WTC11 (cell line): ENCODE data around the gene ADAT3. TPM values are rescaled to one million over a fixed set of nuclear protein-coding genes. Genes with fewer than 3 reads are reported as not detected.
A peak's percentile ranks its signal among the peaks of the same experiment; 100 is the strongest.

Source experiments
- ATAC-seq: fragments of 200-7000 bp; cut with Tn5 transposase; 2 replicates; pipeline ENCODE4 v1.10.0; 2021; ENCODE audit warnings: mild to moderate bottlenecking, moderate library complexity
- CTCF ChIA-PET: fragments of 300-600 bp; sonication (Branson Sonifier 250); formaldehyde crosslinking; loops from one replicate; lab custom pipeline; 2021; ENCODE audit warnings: antibody characterized with exemption; lab: Charles Lee
- POLR2A ChIA-PET: fragments of 350-600 bp; sonication (Branson Sonifier 250); formaldehyde crosslinking; loops from one replicate; lab custom pipeline; 2021; ENCODE audit warnings: antibody characterized with exemption; lab: Charles Lee
- DNase-seq: peaks from one replicate; pipeline ENCODE4 v3.0.0; 2021; ENCODE audit warnings: low spot score
- H3K27ac Mint-ChIP-seq: 2 replicates; pipeline ENCODE4 v1.8.0; 2021; ENCODE audit warnings: mixed read lengths
- H3K27me3 Mint-ChIP-seq: 2 replicates; pipeline ENCODE4 v1.8.0; 2021; ENCODE audit warnings: low read depth, mild to moderate bottlenecking, moderate library complexity, mixed read lengths
- H3K36me3 Mint-ChIP-seq: 2 replicates; pipeline ENCODE4 v1.8.0; 2021; ENCODE audit warnings: mixed read lengths
- H3K4me1 Mint-ChIP-seq: 2 replicates; pipeline ENCODE4 v1.8.0; 2022; ENCODE audit warnings: mixed read lengths
- H3K4me3 Mint-ChIP-seq: 2 replicates; pipeline ENCODE4 v1.8.0; 2021; ENCODE audit warnings: mild to moderate bottlenecking, moderate library complexity, mixed read lengths
- H3K9me3 Mint-ChIP-seq: 2 replicates; pipeline ENCODE4 v1.8.0; 2021; ENCODE audit warnings: mixed read lengths
- ATF6 ChIP-seq: sonication (generic); formaldehyde crosslinking; IDR thresholded peaks from 2 replicates; pipeline ENCODE4 v1.8.1; 2023; ENCODE audit warnings: mild to moderate bottlenecking, missing genetic modification reagents
- E2F1 ChIP-seq: sonication (generic); formaldehyde crosslinking; IDR thresholded peaks from 2 replicates; pipeline ENCODE4 v1.8.0; 2022; ENCODE audit warnings: mild to moderate bottlenecking, missing genetic modification reagents
- ERG ChIP-seq: fragments of 250-450 bp; sonication (Bioruptor Pico); IDR thresholded peaks from 2 replicates; pipeline ENCODE4 v1.8.0; 2021; ENCODE audit warnings: mild to moderate bottlenecking
- ESRRA ChIP-seq: sonication (generic); formaldehyde crosslinking; IDR thresholded peaks from 2 replicates; pipeline ENCODE4 v1.8.1; 2022; ENCODE audit warnings: mild to moderate bottlenecking, missing genetic modification reagents, borderline replicate concordance
- GRHL2 ChIP-seq: fragments of 250-450 bp; sonication (Bioruptor Pico); IDR thresholded peaks from 2 replicates; pipeline ENCODE4 v1.8.0; 2022; ENCODE audit warnings: mild to moderate bottlenecking, moderate library complexity; ENCODE audit not compliant: insufficient replicate concordance, severe bottlenecking
- HMGA2 ChIP-seq: fragments of 250-450 bp; sonication (Bioruptor Pico); IDR thresholded peaks from 2 replicates; pipeline ENCODE4 v1.4.0; 2021; ENCODE audit warnings: mild to moderate bottlenecking, moderate library complexity
- KAT7 ChIP-seq: sonication (generic); formaldehyde crosslinking; IDR thresholded peaks from 2 replicates; pipeline ENCODE4 v1.8.1; 2023; ENCODE audit warnings: missing genetic modification reagents, mild to moderate bottlenecking, borderline replicate concordance
- MLX ChIP-seq: sonication (generic); formaldehyde crosslinking; IDR thresholded peaks from 2 replicates; pipeline ENCODE4 v1.8.1; 2023; ENCODE audit warnings: mild to moderate bottlenecking, missing genetic modification reagents, moderate library complexity
- MYBL2 ChIP-seq: sonication (generic); formaldehyde crosslinking; IDR thresholded peaks from 2 replicates; pipeline ENCODE4 v1.8.1; 2023; ENCODE audit warnings: mild to moderate bottlenecking, moderate library complexity, missing genetic modification reagents
- NR1H2 ChIP-seq: sonication (generic); formaldehyde crosslinking; IDR thresholded peaks from 2 replicates; pipeline ENCODE4 v1.9.0; 2021; ENCODE audit warnings: mild to moderate bottlenecking, moderate library complexity, missing genetic modification reagents
- NR3C1 ChIP-seq: sonication (generic); formaldehyde crosslinking; conservative IDR thresholded peaks from 2 replicates; pipeline ENCODE4 v1.8.1; 2023; ENCODE audit warnings: low read depth, mild to moderate bottlenecking, missing genetic modification reagents
- OVOL2 ChIP-seq: fragments of 250-450 bp; sonication (Bioruptor Pico); IDR thresholded peaks from 2 replicates; pipeline ENCODE4 v1.9.0; 2021; ENCODE audit warnings: mild to moderate bottlenecking, borderline replicate concordance
- RELA ChIP-seq: sonication (generic); formaldehyde crosslinking; IDR thresholded peaks from 2 replicates; pipeline ENCODE4 v1.8.1; 2022; ENCODE audit warnings: missing genetic modification reagents, mild to moderate bottlenecking, borderline replicate concordance
- SMAD4 ChIP-seq: sonication (generic); formaldehyde crosslinking; IDR thresholded peaks from 2 replicates; pipeline ENCODE4 v1.8.0; 2022; ENCODE audit warnings: mild to moderate bottlenecking, missing genetic modification reagents
- SOX15 ChIP-seq: fragments of 250-450 bp; sonication (Bioruptor Pico); IDR thresholded peaks from 2 replicates; pipeline ENCODE4 v1.9.0; 2021; ENCODE audit warnings: mild to moderate bottlenecking
- SP1 ChIP-seq: sonication (generic); formaldehyde crosslinking; conservative IDR thresholded peaks from 2 replicates; pipeline ENCODE4 v1.8.1; 2022; ENCODE audit warnings: missing genetic modification reagents
- TCF7 ChIP-seq: sonication (generic); formaldehyde crosslinking; IDR thresholded peaks from 2 replicates; pipeline ENCODE4 v1.8.0; 2022; ENCODE audit warnings: mild to moderate bottlenecking, low read depth, missing genetic modification reagents, moderate library complexity
- USF2 ChIP-seq: sonication (generic); formaldehyde crosslinking; IDR thresholded peaks from 2 replicates; pipeline ENCODE4 v1.8.1; 2023; ENCODE audit warnings: mild to moderate bottlenecking, missing genetic modification reagents, moderate library complexity
- ZBTB43 ChIP-seq: sonication (generic); formaldehyde crosslinking; IDR thresholded peaks from 2 replicates; pipeline ENCODE4 v1.8.1; 2023; ENCODE audit warnings: mild to moderate bottlenecking, missing genetic modification reagents
- ZNF219 ChIP-seq: sonication (generic); formaldehyde crosslinking; IDR thresholded peaks from 2 replicates; pipeline ENCODE4 v1.8.0; 2023; ENCODE audit warnings: missing genetic modification reagents, mild to moderate bottlenecking, borderline replicate concordance
- ZNF263 ChIP-seq: sonication (generic); formaldehyde crosslinking; IDR thresholded peaks from 2 replicates; pipeline ENCODE4 v1.8.1; 2022; ENCODE audit warnings: low read depth, mild to moderate bottlenecking, moderate library complexity, missing genetic modification reagents
- ZNF671 ChIP-seq: fragments of 250-450 bp; sonication (Bioruptor Pico); IDR thresholded peaks from 2 replicates; pipeline ENCODE4 v1.8.0; 2021; ENCODE audit warnings: mild to moderate bottlenecking
- total RNA-seq: library from RNA; stranded (reverse); gene quantifications from 3 replicates; pipeline ENCODE4 v1.2.3, GENCODE V29; 2021

ADAT3 gene
- total RNA-seq, 1 experiment from 2014 or later = 20.3 TPM

GRCh38 chr19:1855828-1856255, 49.4 kb upstream of the ADAT3 start:
- no peak for DNase-seq
- Mint-ChIP-seq H3K27ac (no peak overlapping the region), H3K4me1 (peaks cover 47% of the 10 kb centered on the region), H3K27me3 (no peaks in the 10 kb centered on the region; the same call in none of the 2 replicates), H3K36me3 (no peaks in the 10 kb centered on the region)
- CTCF ChIA-PET = interaction anchor here (1.0 to 8.2 kb wide), 11 partner anchors 9 to 1906 kb away, joined by 4 to 70 read pairs (median 7); no protein-coding TSS in a partner anchor
- TF ChIP-seq TCF7 (CRISPR knock-in tag) = no peak
- TF ChIP-seq ESRRA = no peak
- no peak for TF ChIP-seq ZNF671 (CRISPR knock-in tag)
- no peak for TF ChIP-seq OVOL2 (CRISPR knock-in tag)
- TF ChIP-seq MYBL2 (CRISPR knock-in tag) = no peak
- TF ChIP-seq, all 79 proteins: peak for 0
- POLR2A ChIA-PET = interaction anchor here (1.0 to 1.5 kb wide), 3 partner anchors 9 to 48 kb away, joined by 3 to 6 read pairs (median 4); no protein-coding TSS in a partner anchor
- Mint-ChIP-seq H3K9me3 (no peaks in the 10 kb centered on the region), H3K4me3 (peak overlapping the region; percentile 47; the same call in 1 of the 2 replicates)
- ATAC-seq = no peak

GRCh38 chr19:1856345-1856697, 48.9 kb upstream of the ADAT3 start:
- Mint-ChIP-seq H3K9me3 (no peaks in the 10 kb centered on the region), H3K36me3 (no peaks in the 10 kb centered on the region), H3K4me3 (peak overlapping the region; percentile 47), H3K27ac (no peak overlapping the region), H3K27me3 (peaks cover 2% of the 10 kb centered on the region), H3K4me1 (peaks cover 49% of the 10 kb centered on the region)
- no peak for DNase-seq
- ATAC-seq = no peak
- POLR2A ChIA-PET = no interaction called here
- CTCF ChIA-PET = interaction anchor here (1.8 to 8.2 kb wide), 6 partner anchors 13 to 184 kb away, joined by 4 to 70 read pairs (median 6); no protein-coding TSS in a partner anchor
- TF ChIP-seq ERG (no peak), MLX (CRISPR knock-in tag) (no peak), ZNF263 (CRISPR knock-in tag) (no peak), NR1H2 (CRISPR knock-in tag) (no peak), ATF6 (CRISPR knock-in tag) (no peak)

GRCh38 chr19:1856698-1857603, 48.2 kb upstream of the ADAT3 start:
- H3K27ac Mint-ChIP-seq = no peak overlapping the region
- ATAC-seq (peak; percentile 6), DNase-seq (peak; percentile 70)
- peaks cover 7% of the 10 kb centered on the region for H3K27me3 Mint-ChIP-seq
- no peaks in the 10 kb centered on the region for H3K36me3 Mint-ChIP-seq
- peak overlapping the region; percentile 53 for H3K4me3 Mint-ChIP-seq
- peaks cover 54% of the 10 kb centered on the region for H3K4me1 Mint-ChIP-seq
- no peaks in the 10 kb centered on the region for H3K9me3 Mint-ChIP-seq
- CTCF ChIA-PET = interaction anchor here (0.6 to 8.2 kb wide), 11 partner anchors 8 to 366 kb away, joined by 3 to 70 read pairs (median 5); partner anchors contain the start of genes ABHD17A, REEP6 and REXO1
- POLR2A ChIA-PET = no interaction called here
- TF ChIP-seq RELA (CRISPR knock-in tag) (peak; percentile 48; the same call in 1 of the 2 replicates), HMGA2 (no peak), USF2 (CRISPR knock-in tag) (peak; percentile 62; the same call in 1 of the 2 replicates), NR3C1 (no peak), ZNF219 (no peak), SMAD4 (CRISPR knock-in tag) (no peak), E2F1 (CRISPR knock-in tag) (no peak), SP1 (CRISPR knock-in tag) (0 out of 2 replicates have a peak, but pooled peaks have one; percentile 24), GRHL2 (CRISPR knock-in tag) (no peak), KAT7 (0 out of 2 replicates have a peak, but pooled peaks have one; percentile 58), ZBTB43 (CRISPR knock-in tag) (no peak), SOX15 (CRISPR knock-in tag) (no peak)
